Astrocyte of the cerebellum (primary cell): ENCODE measurements around the gene ADIRF.
"Not testable (repeated sequence)": the region's sequence is repeated elsewhere in the genome, so short reads cannot be mapped to it uniquely, and the experiment has no call there.

Experiments
- DNase-seq: peaks from one replicate; pipeline ENCODE4 v3.0.0-alpha.2; 2011; ENCODE audit warnings: low read depth
- H3K4me3 ChIP-seq: 2 replicates; pipeline ENCODE4 v1.5.1; 2011; ENCODE audit warnings: mild to moderate bottlenecking, low read depth, low read length, moderate library complexity
- in situ Hi-C: cut with HindIII; loops from 2 replicates; pipeline ENCODE4 v1.10.0; 2017; ENCODE audit warnings: low sequenced_read_pairs
- TF ChIP-seq, protein P1 (sequence below): IDR thresholded peaks from 2 replicates; pipeline ENCODE4 v1.5.1; 2012; ENCODE audit warnings: low read length, low read depth, moderate library complexity, mild to moderate bottlenecking; ENCODE audit errors: missing control alignments

Gene ADIRF

DNA sequence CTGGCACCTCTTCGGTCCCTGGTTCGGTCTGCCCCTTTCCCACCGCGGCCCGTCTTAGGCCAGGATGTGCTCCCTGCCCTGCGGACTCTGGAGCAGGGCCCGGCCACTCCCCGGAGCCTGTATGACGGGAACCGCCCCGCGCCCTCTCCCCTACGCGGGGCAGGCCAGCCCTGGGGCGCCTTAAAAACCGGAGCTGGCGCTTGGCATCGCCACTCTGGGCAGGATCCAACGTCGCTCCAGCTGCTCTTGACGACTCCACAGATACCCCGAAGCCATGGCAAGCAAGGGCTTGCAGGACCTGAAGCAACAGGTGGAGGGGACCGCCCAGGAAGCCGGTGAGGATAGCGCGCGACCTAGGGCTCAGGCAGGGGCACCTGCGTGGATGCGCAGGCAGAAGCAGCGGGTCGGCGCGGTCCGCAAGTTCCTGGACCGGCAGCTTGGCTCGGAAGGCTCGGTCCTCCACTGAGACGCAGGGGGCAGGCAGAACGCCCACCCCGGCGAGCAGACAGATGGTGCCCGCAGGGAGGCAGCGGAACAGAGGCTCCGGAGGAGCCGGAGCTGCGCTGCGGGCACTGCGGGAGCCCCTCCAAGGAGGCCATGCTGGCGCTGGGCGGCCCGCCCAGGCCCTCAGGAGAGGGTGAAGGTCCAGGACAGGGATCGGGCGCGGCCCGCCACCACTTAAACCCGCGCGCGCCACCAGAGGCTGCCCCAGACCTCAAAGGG is at the start of gene ADIRF:
TSS of gene ADIRF (plus strand) at position 212 of the 723 bp plus-strand sequence. CDS start at position 275, 63 bp downstream.
- no peak for DNase-seq
- H3K4me3 ChIP-seq, result peak within 1 kb of the TSS; percentile 26
- in situ Hi-C loops, result no loop called here
- TF ChIP-seq, protein P1, sequence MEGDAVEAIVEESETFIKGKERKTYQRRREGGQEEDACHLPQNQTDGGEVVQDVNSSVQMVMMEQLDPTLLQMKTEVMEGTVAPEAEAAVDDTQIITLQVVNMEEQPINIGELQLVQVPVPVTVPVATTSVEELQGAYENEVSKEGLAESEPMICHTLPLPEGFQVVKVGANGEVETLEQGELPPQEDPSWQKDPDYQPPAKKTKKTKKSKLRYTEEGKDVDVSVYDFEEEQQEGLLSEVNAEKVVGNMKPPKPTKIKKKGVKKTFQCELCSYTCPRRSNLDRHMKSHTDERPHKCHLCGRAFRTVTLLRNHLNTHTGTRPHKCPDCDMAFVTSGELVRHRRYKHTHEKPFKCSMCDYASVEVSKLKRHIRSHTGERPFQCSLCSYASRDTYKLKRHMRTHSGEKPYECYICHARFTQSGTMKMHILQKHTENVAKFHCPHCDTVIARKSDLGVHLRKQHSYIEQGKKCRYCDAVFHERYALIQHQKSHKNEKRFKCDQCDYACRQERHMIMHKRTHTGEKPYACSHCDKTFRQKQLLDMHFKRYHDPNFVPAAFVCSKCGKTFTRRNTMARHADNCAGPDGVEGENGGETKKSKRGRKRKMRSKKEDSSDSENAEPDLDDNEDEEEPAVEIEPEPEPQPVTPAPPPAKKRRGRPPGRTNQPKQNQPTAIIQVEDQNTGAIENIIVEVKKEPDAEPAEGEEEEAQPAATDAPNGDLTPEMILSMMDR, result no peak

DNA sequence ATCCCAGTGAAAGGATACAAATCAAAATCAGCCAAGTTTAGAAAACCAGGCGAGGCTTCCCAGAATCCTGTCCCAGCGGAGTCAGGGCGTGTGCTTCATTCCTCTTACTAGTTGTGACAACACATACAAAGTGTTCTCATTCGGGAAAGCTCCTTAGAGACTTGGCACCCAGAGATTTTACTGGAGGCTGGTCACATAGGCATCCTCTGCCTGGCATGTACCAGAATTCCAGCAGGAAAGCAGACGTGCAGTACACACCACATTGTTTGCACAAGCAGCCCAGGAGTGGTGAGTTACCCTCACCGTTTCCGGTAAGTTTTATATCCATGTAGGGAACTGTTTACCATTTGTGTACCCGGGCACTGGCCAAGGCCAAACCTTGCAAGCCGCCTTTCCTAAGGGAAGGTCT is 45.7 kb upstream of the ADIRF start:
- no peak overlapping the region for H3K4me3 ChIP-seq
- TF ChIP-seq, protein P1, result no peak
- no peak for DNase-seq
- in situ Hi-C loops, result no loop called here

DNA sequence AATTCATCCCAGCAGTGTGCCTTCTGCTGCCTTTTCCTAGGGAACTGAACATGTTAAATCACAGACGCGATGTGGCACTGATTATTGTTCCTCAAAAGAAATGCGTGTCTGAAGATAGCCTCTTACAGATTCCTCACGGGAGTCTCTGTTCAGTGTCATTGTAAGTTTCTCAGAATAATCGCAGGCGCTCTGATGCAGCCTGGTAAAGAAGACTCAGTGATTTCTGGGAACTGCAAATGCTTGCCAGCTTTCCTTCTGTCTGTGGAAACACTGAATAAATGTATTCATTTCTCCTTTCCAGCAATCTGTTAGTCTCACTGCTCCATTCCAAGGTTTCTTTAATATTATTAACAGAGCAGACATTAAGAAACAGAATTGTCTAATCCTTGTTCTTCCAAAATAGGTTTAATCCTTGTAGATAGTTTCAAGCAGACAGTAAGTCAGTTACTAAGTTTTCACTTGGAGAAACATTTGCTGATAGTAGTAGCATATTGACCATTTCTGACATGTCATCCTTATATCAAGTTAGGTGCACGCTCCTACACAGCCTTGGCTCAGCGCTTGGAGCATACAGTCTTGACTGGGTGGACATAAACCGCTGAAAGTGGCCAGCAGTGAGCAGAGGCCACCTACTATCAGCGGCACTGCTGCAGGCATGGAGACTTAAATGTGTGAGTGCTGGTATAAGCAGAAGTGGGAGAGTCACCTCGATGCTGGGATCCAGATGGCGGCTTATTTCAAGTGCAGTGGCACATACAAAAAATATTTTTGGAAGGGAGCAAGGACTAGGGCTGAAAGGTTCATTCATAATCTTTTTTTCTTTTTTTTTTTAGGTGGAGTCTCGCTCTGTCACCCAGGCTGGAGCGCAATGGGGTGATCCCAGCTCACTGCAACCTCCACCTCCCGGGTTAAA is 38.6 kb upstream of the ADIRF start:
- TF ChIP-seq, protein P1, result no peak
- no peak overlapping the region for H3K4me3 ChIP-seq
- in situ Hi-C loops, result no loop called here
- no peak for DNase-seq

DNA sequence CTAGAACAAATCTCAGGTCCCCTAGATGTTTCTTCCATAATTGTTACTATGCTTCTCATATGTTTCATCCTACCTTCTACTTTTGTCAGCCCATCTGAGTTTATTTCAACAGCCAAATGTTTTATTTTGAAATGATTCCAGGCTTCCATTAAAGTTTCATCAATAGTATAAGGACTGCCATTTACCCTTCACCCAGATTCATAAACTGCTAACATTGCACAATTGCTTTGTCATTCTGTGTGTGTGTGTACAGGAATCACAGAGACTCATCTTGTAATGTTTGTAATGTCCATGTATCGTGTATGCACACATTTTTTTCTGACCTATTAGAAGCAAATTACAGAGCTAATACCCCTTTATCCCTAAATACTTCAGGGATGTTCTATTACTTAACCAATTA is 36.4 kb upstream of the ADIRF start:
- no peak for DNase-seq
- in situ Hi-C loops, result no loop called here
- no peak overlapping the region for H3K4me3 ChIP-seq
- TF ChIP-seq, protein P1, result no peak

DNA sequence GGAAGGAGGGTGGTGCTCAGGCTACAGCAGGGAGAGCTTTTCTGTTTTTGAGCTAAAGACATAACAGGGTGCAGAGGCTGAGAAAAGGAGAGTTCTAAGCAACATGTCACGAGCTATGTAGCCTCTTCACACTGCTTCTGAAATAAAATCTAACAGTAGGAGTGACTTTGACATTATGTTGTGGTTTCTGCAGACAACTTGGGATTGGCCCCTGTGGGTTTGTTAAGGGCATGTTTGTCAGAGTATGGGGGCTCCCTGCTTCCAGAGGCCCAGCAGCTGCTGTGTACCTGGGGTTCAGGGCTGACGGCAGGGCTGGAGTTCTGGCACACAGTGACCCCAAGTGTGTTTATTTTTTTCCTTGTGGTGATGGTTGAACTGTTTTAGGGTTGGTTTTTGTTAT is 35.6 kb upstream of the ADIRF start:
- no peak for DNase-seq
- TF ChIP-seq, protein P1, result no peak
- in situ Hi-C loops, result no loop called here
- H3K4me3 ChIP-seq, result no peak overlapping the region

DNA sequence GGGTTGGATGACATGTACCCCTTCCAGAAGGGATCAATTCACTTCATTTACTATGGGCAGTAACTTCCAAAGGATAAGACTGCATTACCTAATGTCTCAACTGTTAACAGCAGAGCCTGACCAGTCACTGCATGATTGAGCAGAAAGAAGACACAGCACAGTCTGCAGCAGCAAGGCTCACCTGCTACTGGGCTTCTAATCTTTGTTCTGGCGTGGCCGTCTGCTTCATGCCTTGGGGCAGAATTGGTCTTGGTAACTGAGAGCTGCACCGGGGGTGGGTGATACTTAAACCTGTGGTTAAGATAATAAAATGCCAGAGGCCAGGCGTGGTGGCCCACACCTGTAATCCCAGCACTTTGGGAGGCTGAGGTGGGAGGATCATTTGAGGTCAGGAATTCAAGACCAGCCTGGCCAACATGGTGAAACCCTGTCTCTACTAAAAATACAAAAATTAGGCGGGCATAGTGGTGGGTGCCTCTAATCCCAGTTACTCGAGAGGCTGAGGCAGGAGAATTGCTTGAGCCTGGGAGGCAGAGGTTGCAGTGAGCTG is 34.0 kb upstream of the ADIRF start:
- DNase-seq, H3K4me3 ChIP-seq, in situ Hi-C loops: not testable (repeated sequence)
